Measurements from ENCODE around the gene NOL3.

Gene NOL3

DNA sequence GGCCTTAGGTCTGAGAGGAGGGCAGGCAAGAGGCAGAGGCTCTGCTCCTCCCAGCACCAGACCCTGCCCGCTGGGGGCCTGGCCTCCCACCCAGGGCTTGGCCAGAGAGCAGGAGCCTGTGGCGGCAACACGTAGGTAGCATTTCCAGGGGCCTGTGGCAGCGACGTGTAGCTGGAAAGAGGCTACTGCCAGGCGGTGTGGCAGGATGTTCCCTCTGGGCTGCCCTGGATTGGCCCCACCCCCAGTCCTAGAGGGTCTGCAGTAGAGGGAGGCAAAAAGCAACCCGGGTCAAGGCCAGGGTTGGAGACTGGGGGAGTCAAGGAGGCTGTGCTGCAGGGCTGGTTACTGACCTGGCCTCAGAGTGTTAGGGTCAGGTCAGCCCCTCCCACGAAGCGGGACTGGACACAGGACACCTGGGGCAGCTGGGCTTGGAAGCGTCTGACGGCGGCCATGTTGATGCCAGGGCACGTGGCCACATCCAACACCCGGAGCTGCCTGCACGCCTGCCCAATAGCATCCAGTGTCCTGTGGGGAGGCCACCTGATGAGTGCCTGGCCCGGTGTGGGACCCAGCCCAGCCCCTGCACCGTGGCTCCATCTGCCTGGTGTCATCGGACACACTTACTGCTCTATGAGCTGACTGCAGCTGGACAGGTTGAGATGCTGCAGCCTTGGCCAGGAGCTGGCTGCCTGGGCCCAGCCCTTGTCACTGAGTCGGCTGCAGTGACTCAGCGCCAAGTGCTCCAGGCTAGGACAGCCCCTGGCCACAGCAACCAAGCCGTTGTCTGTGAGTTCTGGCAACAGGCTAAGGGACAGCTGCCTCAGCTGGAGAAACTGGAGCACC lies 37.1 kb downstream of the NOL3 start:
- no peak for DNase-seq

- DNase-seq = no peak
These were observed 38.0 kb downstream of the NOL3 start for GRCh38 chr16:67208154-67208896.

DNA sequence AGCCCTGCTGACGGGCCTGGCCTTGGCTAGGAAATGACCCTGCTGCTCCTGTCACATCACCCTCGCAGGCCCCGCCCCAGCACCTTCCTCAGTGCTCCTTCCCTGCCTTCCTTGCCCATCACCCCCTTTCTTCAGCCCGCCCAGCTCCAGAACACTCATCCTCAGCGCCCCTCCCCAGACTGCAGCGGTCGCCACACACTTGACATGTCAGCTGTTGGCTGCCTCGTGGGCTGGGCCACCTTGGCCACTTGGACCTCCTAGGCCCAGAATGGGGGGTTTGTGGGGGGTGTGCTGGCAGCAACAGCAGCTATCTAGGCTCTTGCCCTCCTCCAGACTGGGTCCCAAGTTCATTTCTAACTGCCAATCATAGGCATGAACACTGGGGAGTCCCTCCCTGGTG lies 39.2 kb downstream of the NOL3 start:
- DNase-seq = no peak

DNA sequence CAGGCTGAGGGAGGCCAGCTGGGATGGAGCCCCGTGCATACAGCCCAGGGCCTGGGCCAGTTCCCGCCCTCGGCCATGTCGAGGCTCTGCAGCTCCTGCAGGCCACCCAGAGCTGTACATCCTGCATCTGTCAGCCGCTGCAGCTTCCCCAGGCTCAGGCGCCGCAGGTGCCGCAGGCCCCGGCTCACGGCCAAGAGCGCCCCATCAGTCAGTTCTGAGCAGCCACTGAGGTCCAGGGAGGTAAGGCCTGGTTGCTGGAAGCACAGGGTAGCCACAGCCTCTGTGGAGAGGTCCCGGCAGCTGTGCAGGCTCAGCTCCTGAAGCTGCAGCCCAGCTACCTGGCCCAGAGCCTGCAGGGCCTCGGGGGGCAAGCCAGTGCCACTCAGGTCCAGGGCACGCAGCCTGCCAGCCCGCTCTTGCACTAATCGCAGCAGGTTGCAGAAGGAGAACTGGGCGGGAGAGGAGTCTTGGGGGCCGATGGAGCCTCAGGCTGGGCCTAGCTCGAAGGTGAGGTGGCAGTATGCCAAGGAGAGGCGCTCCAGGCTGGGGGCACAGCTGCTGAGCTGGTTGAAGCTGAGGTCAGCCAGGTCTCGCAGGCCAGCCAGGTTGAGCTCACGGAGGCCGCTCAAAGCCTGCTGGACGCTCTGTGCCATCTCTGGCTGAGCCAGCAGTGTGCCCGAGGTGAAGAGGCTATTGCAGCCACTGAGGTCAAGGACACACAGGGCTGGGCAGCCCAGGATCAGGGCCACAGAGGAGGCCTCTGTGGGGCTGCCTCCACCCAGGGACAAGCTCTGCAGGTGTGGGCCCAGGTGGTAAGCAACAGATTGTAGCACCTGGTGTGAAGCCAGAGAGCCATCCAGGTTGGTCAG lies 40.0 kb downstream of the NOL3 start:
- no peak for DNase-seq

DNA sequence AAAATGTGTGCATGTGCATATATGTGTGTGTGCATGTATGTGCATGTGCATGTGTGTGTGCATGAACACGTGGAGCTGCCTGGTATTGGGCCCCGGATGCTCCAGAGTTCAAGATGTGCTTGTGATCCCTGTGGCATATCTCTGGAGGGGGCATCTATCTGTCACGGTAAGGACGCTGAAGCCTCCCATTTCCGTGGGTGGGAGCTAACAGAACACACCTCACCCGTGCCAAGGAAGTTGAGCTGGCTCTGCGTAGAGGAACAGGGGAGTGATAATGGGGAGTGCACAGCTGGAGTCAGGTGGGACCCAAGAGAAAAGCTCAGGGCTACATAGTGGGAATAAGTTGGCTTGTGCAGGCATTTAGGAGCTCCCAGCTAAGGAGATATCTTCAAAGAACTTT lies 41.3 kb downstream of the NOL3 start:
- DNase-seq = no peak

DNA sequence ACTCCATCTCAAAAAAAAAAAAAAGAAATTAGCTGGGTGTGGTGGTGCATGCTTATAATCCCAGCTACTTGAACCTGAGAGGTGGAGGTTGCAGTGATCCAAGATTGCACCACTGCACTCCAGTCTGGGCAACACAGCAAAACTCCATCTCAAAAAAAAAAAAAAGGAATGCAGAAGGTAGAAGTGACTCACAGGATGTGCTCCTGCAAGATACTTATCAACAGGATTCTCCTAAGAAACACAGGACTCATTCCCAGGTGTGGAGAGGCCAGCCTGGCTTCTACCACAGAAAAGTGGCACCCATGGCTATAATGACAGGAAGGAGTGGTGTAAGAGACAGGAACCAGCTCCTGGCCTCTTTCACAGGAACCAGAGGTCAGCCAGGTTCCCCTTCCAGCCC lies 42.4 kb downstream of the NOL3 start:
- no peak for DNase-seq

DNA sequence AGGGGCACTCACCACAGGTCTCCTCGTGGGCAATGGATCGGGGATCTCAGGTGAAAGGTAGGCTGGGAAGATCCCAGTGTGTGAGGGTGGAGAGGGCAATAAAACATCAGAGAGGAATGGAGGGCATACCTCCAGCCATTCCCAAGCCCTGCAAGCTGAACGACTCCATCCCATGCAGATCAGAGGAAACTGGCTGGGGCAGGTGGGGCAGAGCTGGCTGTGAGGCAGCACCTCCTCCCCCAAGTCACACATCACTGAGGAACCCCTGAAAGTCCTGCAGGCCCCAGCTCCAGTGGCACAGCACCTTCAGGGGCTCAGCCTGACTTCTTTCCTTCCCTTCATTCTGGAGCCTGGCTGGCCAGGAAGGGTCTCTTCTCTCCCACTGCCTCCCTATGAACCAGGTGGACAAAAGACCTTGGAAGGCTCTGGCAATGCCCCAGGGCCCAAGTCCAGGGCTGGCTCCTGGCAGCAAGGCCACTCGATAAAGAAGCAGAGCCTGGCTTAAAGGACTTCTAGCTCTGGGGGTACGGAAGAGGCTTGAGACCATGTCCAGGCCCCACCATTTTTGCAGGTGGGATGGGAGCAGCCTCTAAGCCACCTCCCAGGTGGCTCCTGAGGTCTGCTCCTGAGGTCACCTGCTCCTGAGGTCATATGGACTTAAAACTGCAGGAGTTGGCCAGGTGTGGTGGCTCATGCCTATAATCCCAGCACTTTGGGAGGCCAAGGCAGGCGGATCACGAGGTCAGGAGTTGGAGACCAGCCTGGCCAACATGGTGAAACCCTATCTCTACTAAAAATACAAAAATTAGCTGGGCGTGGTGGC lies 43.1 kb downstream of the NOL3 start:
- no peak for DNase-seq

DNA sequence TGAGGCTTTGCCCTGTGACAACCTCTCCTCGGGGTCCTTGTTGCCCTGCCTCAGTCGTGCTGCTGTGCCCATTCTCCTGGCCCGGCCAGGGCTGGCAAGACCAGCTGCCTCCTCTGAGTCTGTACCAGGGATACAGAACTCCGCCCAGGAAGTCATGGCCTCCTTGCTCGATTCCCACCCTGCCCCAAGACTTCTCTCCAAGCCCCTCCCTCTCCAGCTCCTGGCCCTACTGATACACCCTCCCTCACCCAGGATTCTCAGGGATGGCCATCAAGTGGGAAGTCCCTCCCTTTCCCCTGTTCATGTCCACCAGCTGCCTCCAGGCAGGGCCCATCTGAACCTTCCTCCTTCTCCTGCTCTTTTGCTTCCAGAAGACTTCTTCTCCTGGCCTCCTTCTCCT lies 45.4 kb downstream of the NOL3 start:
- DNase-seq = no peak

DNA sequence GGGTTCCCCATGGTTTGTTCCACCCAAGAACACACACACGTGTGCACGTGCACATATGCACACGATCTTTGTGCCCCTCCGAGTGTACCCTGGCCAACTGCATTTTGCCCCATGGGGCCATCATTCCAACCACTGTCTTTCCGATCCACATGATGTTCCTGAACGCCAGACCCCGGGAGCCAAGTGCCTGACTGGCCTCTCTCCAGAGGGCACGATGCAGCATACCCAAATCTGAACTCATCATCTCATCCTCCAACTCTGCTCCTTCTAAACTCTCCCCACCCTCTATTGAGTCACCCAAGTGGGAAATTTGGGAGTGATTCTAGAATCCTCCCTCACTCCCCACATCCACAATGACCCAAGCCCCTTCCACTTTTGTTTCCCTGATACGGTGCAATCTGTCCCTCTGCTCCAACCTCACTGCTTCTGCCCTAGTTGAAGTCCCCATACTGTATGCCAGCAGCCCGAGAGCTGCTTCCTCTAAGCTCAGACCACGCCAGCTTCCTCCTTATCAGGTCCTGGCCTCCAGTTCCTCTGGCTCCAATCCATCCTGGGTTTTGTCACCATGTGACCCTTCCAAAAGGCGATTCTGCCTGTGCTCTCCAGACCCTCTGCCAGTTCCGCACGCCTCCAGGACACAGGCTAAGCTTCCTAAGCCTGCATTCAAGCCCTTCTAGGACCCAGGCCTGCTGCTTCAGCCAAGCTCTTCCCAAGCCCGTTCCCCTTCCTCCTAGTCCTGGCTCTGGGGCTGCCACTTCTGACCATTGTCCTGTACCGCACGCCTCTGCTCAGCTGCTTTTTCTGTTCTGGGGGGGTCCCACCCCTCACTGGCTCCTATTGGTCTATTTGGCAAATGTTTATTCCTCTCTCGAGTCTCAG lies 46.5 kb downstream of the NOL3 start:
- DNase-seq = no peak

DNA sequence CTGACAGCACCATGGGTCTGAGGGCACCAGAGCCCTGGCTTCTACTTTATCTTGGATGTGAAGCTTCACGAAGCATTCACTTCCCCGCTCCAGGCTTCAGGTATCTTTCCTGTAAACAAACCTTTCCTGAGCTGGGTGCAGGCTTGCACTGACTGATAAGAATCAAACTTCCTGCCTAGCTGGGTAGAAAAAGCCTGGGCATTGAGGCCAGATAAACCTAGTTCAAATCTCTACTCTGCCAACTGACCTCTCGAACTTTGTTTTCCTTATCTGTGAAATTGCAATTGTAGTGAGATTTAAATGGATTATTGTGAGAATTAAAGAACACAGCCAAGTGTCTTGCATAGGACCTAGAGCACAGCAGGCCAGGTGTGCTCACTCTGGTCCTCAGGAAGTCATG lies 53.7 kb downstream of the NOL3 start:
- DNase-seq = no peak

Measured in NCI-H2029 (cell line).